Spleen (tissue), 11 donors: ENCODE results near the gene MRPL36. TPM values are rescaled to one million over a fixed set of nuclear protein-coding genes. Genes with fewer than 3 reads are reported as not detected.

ENCODE experiments used
- DNase-seq: peaks from one replicate; pipeline ENCODE4 v3.0.0-alpha.2; 2020
- H3K27ac ChIP-seq, 8 donors: fragments of 200-600 bp; sonication (generic) in 7 of 8; 1 replicate in 4 of 8; 2 replicates in 4 of 8; pipeline versions ENCODE4 v1.5.0 to v1.8.0; 2016 to 2021; ENCODE audit warnings: inconsistent platforms in 4 of 8, mild to moderate bottlenecking in 4 of 8, moderate library complexity in 1 of 8
- H3K27me3 ChIP-seq, 7 donors: fragments of 200-600 bp; sonication (generic) in 6 of 7; replicated peaks in 1 of 7; 1 replicate in 4 of 7; 2 replicates in 3 of 7; pipeline versions ENCODE4 v1.5.0 to v1.8.0; 2016 to 2021; ENCODE audit warnings: inconsistent platforms in 3 of 7, mild to moderate bottlenecking in 1 of 7
- H3K36me3 ChIP-seq, 6 donors: fragments of 200-600 bp; sonication (generic) in 5 of 6; 1 replicate in 4 of 6; 2 replicates in 2 of 6; pipeline versions ENCODE4 v1.5.0 to v1.8.0; 2016 to 2021; ENCODE audit warnings: inconsistent platforms in 2 of 6
- H3K4me1 ChIP-seq, 6 donors: fragments of 200-600 bp; sonication (generic) in 5 of 6; 1 replicate in 3 of 6; 2 replicates in 3 of 6; pipeline versions ENCODE4 v1.5.0 to v1.8.0; 2016 to 2021; ENCODE audit warnings: inconsistent platforms in 3 of 6
- H3K4me3 ChIP-seq, 8 donors: fragments of 200-600 bp; sonication (generic) in 7 of 8; 1 replicate in 4 of 8; 2 replicates in 4 of 8; pipeline versions ENCODE4 v1.5.0 to v1.8.0; 2016 to 2021; ENCODE audit warnings: inconsistent platforms in 4 of 8, mild to moderate bottlenecking in 4 of 8, moderate library complexity in 2 of 8
- H3K9me3 ChIP-seq, 8 donors: fragments of 200-600 bp; sonication (generic) in 7 of 8; 1 replicate in 4 of 8; 2 replicates in 4 of 8; pipeline versions ENCODE4 v1.5.0 to v1.8.0; 2016 to 2021; ENCODE audit warnings: inconsistent platforms in 4 of 8
- CTCF ChIP-seq, 11 experiments: fragments of 200-600 bp in 7 of 11; fragments of 450-650 bp in 4 of 11; sonication (generic) in 4 of 11; IDR thresholded peaks in 8 of 11; conservative IDR thresholded peaks in 3 of 11; 1 replicate in 7 of 11; 2 replicates in 4 of 11; pipeline versions ENCODE4 v1.4.0 to v1.8.0; 2016 to 2021; ENCODE audit warnings: antibody characterized with exemption in 11 of 11, inconsistent platforms in 4 of 11, mild to moderate bottlenecking in 1 of 11
- POLR2A ChIP-seq, 3 donors: fragments of 450-650 bp; IDR thresholded peaks; one replicate each; pipeline ENCODE4 v1.5.1; 2017; ENCODE audit warnings: antibody characterized with exemption in 3 of 3, mild to moderate bottlenecking in 1 of 3
- POLR2AphosphoS5 ChIP-seq, 3 donors: sonication (generic); formaldehyde crosslinking; IDR thresholded peaks; one replicate each; pipeline ENCODE4 v1.5.1; 2017; ENCODE audit warnings: antibody characterized with exemption in 3 of 3
- WGBS, 5 donors: extraction: QIAGEN DNeasy Blood & Tissue Kit in 3 of 5; methylation state at CpG; one replicate each; pipeline versions ENCODE4 v1.1.5 to v1.1.7; 2013 to 2018; 5-methylcytosine and 5-hydroxymethylcytosine counted together
- intact Hi-C: fragments of 100-400 bp; cut with DNase I; formaldehyde crosslinking; loops from one replicate; pipeline ENCODE4 v1.15.0; 2023; ENCODE audit warnings: low total_unique reads
- polyA plus RNA-seq, 3 donors: library from polyadenylated mRNA; stranded (reverse); fragments of 200-250 nt; gene quantifications; one replicate each; pipeline ENCODE4 v1.2.1, GENCODE V29; 2013
- total RNA-seq, 7 donors: library from RNA; depleted of rRNA in 3 of 7; stranded (reverse); fragments of >200 nt in 3 of 7; fragmentation: NEBNext Ultra II Directional in 4 of 7; extraction: Animal tissue kit (Norgen Biotek cat#: 25700) in 4 of 7; gene quantifications; one replicate each; pipeline versions ENCODE4 v1.1.0 to v1.2.1, GENCODE V29; 2016 to 2021
- donor health status: healthy with polysubstance abuse.
- donor health status: DM: no; HTN: no; CAD: no; lungs with moderate emphysema.
- donor health status: DM: no; HTN: no; CAD: no.
- donor health status: Bipolar disorder and iron deficiency.
- donor health status: healthy.
- donor health status: DM: no; HTN: no; CAD: no.
- donor health status: DM: yes; HTN: yes; CAD: no.

The MRPL36 gene
- total and polyA plus RNA-seq, 10 donors, result 20.3 to 77.3 (median 35.9) TPM

GRCh38 chr5:1794901-1795290, 4.7 kb downstream of the MRPL36 start:
- peaks cover 0 to 30% (median 22%) of the 10 kb centered on the region in 6 donors for H3K36me3 ChIP-seq
- intact Hi-C loops, result no loop called here
- no peaks in the 10 kb centered on the region for H3K27me3 ChIP-seq
- TF ChIP-seq CTCF (IDR thresholded peaks at IDR 0.05 in 8 of 11, conservative IDR thresholded peaks at IDR 0.05 in 3 of 11), result no peak
- H3K4me1 ChIP-seq, result peaks cover 5 to 74% (median 33%) of the 10 kb centered on the region in 6 donors
- no peak for DNase-seq
- H3K4me3 ChIP-seq, result no peak overlapping the region
- H3K27ac ChIP-seq, result no peak overlapping the region
- 85 to 99% (median 90%) methylated on average over 5 to 17 of the region's 17 CpGs for WGBS, 5 donors
- H3K9me3 ChIP-seq, result no peaks in the 10 kb centered on the region

- H3K4me1 ChIP-seq, result peaks cover 5 to 73% (median 31%) of the 10 kb centered on the region in 6 donors
- H3K27me3 ChIP-seq, result no peaks in the 10 kb centered on the region
- H3K27ac ChIP-seq, result peak overlapping the region in 3 of 8 donors; percentile 68 to 81 (median 71)
- peaks cover 0 to 30% (median 22%) of the 10 kb centered on the region in 6 donors for H3K36me3 ChIP-seq
- H3K9me3 ChIP-seq, result no peaks in the 10 kb centered on the region
- 84 to 88% (median 86%) methylated on average over 31 to 33 of the region's 33 CpGs for WGBS, 5 donors
- peak overlapping the region in 1 of 8 donors; percentile 47 for H3K4me3 ChIP-seq
- intact Hi-C loops, result no loop called here
- DNase-seq, result no peak
- TF ChIP-seq POLR2AphosphoS5 (IDR thresholded peaks at IDR 0.05) (no peak), POLR2A (IDR thresholded peaks at IDR 0.05) (no peak), CTCF (IDR thresholded peaks at IDR 0.05 in 8 of 11, conservative IDR thresholded peaks at IDR 0.05 in 3 of 11) (no peak)
Measured at GRCh38 chr5:1793966-1794900, 5.4 kb downstream of the MRPL36 start.

- peaks cover 0 to 26% (median 21%) of the 10 kb centered on the region in 6 donors for H3K36me3 ChIP-seq
- no peaks in the 10 kb centered on the region for H3K9me3 ChIP-seq
- 49 to 72% (median 63%) methylated on average over 10 of the region's 10 CpGs for WGBS, 5 donors
- TF ChIP-seq CTCF (IDR thresholded peaks at IDR 0.05 in 8 of 11, conservative IDR thresholded peaks at IDR 0.05 in 3 of 11) (no peak), POLR2A (IDR thresholded peaks at IDR 0.05) (no peak), POLR2AphosphoS5 (IDR thresholded peaks at IDR 0.05) (no peak)
- no peaks in the 10 kb centered on the region for H3K27me3 ChIP-seq
- peak overlapping the region in 7 of 8 donors; percentile 20 to 81 (median 66) for H3K27ac ChIP-seq
- peak; percentile 72 for DNase-seq
- peak overlapping the region in 1 of 8 donors; percentile 47 for H3K4me3 ChIP-seq
- intact Hi-C loops, result no loop called here
- peaks cover 0 to 64% (median 22%) of the 10 kb centered on the region in 6 donors for H3K4me1 ChIP-seq
Measured at GRCh38 chr5:1793301-1793740, 6.3 kb downstream of the MRPL36 start.

GRCh38 chr5:1792842-1793266, 6.8 kb downstream of the MRPL36 start:
- H3K27me3 ChIP-seq, result no peaks in the 10 kb centered on the region
- intact Hi-C loops, result no loop called here
- H3K4me3 ChIP-seq, result peak overlapping the region in 1 of 8 donors; percentile 47
- peaks cover 0 to 59% (median 18%) of the 10 kb centered on the region in 6 donors for H3K4me1 ChIP-seq
- peak overlapping the region; percentile 20 to 81 (median 62) for H3K27ac ChIP-seq
- H3K9me3 ChIP-seq, result no peaks in the 10 kb centered on the region
- 42 to 53% (median 49%) methylated on average over 8 of the region's 8 CpGs for WGBS, 5 donors
- TF ChIP-seq POLR2AphosphoS5 (IDR thresholded peaks at IDR 0.05), result peak in 1 of 3 donors; percentile 75
- TF ChIP-seq POLR2A (IDR thresholded peaks at IDR 0.05), result no peak
- TF ChIP-seq CTCF (IDR thresholded peaks at IDR 0.05 in 8 of 11, conservative IDR thresholded peaks at IDR 0.05 in 3 of 11), result no peak
- H3K36me3 ChIP-seq, result peaks cover 0 to 21% (median 17%) of the 10 kb centered on the region in 6 donors
- DNase-seq, result peak; percentile 81
